Parathyroid adenoma (tissue), 2 donors: ENCODE data around the gene MSRB1.

ENCODE experiments used
- H2AFZ ChIP-seq: fragments of 300-600 bp; sonication (generic); one replicate; pipeline ENCODE4 v1.7.0; 2017; ENCODE audit warnings: antibody characterized with exemption, mild to moderate bottlenecking
- H3K27ac ChIP-seq: fragments of 300-600 bp; sonication (generic); one replicate; pipeline ENCODE4 v1.7.0; 2017
- H3K27me3 ChIP-seq: fragments of 300-600 bp; sonication (generic); one replicate; pipeline ENCODE4 v1.7.0; 2017; ENCODE audit warnings: low read length; ENCODE audit not compliant: control insufficient read depth, insufficient read depth
- H3K36me3 ChIP-seq: fragments of 300-600 bp; sonication (generic); one replicate; pipeline ENCODE4 v1.7.0; 2017; ENCODE audit warnings: low read length; ENCODE audit not compliant: control insufficient read depth, insufficient read depth
- H3K4me1 ChIP-seq: fragments of 300-600 bp; sonication (generic); one replicate; pipeline ENCODE4 v1.7.0; 2017; ENCODE audit warnings: control low read depth
- H3K4me2 ChIP-seq: fragments of 300-600 bp; sonication (generic); one replicate; pipeline ENCODE4 v1.7.0; 2017; ENCODE audit warnings: low read length
- H3K4me3 ChIP-seq: fragments of 300-600 bp; sonication (generic); one replicate; pipeline ENCODE4 v1.7.0; 2017; ENCODE audit warnings: low read depth, low read length
- H3K79me2 ChIP-seq: fragments of 300-600 bp; sonication (generic); one replicate; pipeline ENCODE4 v1.7.0; 2017; ENCODE audit warnings: control low read depth
- H3K9ac ChIP-seq: fragments of 300-600 bp; sonication (generic); one replicate; pipeline ENCODE4 v1.7.0; 2017; ENCODE audit warnings: mild to moderate bottlenecking
- H3K9me3 ChIP-seq: fragments of 300-600 bp; sonication (generic); one replicate; pipeline ENCODE4 v1.7.0; 2017; ENCODE audit warnings: low read length; ENCODE audit not compliant: control insufficient read depth
- TF ChIP-seq, protein P1 (sequence below): fragments of 300-600 bp; sonication (generic); IDR thresholded peaks from one replicate; pipeline ENCODE4 v1.7.0; 2017; ENCODE audit warnings: antibody characterized with exemption, mild to moderate bottlenecking
- donor health status: primary hyperparathyroidism.

Gene MSRB1

DNA sequence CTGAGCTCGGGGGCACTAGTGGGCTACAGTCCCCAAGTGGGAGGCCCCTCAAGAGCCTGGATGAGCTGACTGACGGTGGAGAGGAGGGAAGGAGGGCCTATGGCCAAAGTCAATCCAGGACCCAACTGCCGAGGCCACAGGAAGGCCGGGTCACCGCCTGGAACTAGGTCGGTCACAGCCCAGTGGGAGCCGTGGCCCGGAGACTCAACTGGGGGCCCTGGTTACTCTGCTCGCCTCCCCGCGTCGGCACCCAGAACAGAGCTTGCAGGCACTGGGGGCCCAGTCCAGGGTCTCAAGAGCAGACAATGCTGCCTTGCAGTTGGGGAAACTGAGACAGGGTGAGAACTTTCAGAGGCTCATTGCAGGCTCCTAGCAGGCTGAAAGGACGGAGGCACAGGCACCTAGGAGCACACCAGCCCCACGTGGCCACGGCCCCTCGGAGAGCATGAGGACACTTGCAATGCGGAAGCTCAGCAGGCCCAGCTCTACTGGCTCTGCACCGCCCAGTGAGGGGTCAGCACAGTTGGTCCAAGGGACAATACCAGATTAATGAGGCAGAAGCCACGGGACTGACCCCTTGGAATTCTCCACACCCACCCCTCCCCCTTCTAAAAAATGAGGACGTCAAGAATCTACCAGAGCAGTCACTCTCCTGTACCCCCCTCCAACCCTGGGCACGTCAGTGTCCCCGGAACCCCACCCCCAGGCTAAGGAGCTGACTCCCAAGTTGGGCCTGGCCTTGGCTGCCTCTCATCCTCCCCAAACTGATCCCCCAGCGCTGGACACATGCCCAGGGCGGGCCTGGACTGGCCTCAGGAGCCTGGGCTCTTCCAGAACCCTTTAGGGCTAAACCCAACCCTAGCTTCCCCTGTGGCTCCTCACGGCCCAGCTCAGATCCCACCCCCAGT lies 27.0 kb downstream of the MSRB1 start:
- no peaks in the 10 kb centered on the region for H3K4me1 ChIP-seq

DNA sequence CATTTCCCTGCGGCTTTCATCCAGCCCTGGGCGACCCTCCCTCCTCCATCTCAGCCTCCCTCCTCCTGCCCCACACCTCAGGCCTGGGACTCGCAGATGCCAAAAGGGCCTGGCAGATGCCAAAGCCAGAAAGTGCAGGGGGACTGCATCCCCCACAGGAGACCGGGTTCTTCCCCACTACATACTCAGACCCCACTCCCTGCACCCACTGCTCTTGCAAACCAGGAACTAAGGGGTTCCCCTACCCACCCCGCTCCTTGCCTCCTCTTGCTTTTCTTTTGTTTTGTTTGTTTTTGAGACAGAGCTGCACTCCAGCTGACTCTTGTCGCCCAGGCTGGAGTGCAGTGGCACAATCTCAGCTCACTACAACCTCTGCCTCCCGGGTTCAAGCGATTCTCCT lies 28.0 kb downstream of the MSRB1 start:
- Histone ChIP-seq H3K4me3 (no peak overlapping the region), H2AFZ (no peak overlapping the region), H3K79me2 (no peaks in the 10 kb centered on the region), H3K9me3 (no peaks in the 10 kb centered on the region), H3K4me1 (no peaks in the 10 kb centered on the region), H3K27ac (no peak overlapping the region), H3K4me2 (no peak overlapping the region), H3K9ac (no peak overlapping the region), H3K27me3 (peaks cover 12% of the 10 kb centered on the region), H3K36me3 (no peaks in the 10 kb centered on the region)
- TF ChIP-seq, protein P1, sequence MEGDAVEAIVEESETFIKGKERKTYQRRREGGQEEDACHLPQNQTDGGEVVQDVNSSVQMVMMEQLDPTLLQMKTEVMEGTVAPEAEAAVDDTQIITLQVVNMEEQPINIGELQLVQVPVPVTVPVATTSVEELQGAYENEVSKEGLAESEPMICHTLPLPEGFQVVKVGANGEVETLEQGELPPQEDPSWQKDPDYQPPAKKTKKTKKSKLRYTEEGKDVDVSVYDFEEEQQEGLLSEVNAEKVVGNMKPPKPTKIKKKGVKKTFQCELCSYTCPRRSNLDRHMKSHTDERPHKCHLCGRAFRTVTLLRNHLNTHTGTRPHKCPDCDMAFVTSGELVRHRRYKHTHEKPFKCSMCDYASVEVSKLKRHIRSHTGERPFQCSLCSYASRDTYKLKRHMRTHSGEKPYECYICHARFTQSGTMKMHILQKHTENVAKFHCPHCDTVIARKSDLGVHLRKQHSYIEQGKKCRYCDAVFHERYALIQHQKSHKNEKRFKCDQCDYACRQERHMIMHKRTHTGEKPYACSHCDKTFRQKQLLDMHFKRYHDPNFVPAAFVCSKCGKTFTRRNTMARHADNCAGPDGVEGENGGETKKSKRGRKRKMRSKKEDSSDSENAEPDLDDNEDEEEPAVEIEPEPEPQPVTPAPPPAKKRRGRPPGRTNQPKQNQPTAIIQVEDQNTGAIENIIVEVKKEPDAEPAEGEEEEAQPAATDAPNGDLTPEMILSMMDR, result no peak

More for the DNA sequence above, 27.0 kb downstream of the MSRB1 start:
- Histone ChIP-seq H3K27ac (no peak overlapping the region), H3K79me2 (no peaks in the 10 kb centered on the region), H2AFZ (no peak overlapping the region), H3K4me2 (no peak overlapping the region), H3K27me3 (peaks cover 12% of the 10 kb centered on the region), H3K36me3 (no peaks in the 10 kb centered on the region), H3K4me3 (no peak overlapping the region), H3K9me3 (no peaks in the 10 kb centered on the region), H3K9ac (no peak overlapping the region)
- TF ChIP-seq, protein P1, result no peak

DNA sequence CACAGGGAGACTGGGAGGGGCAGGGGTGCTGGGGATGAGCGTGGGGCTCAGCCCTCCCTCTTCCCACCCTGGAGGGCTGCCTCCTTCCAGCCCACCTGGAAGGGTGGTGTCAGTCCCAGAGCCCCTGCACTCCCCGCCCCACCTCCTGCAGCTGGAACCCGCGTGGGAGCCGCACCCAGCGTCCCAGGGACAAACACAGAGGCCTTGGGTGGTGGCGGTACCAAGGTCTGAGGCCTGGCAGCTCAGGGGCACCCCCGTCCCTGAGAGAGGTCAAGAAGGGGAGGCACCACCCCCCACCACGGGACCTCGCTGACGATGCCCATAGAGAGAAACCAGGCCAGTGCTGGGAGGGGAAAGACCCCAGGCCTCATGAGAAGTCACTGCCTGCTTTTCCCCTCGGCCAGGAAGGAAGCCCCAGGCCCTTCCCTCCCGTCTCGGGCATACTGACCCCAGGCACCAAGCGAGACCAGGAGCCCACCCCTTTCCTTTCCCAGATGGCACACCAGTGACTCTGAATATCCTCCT lies 28.9 kb downstream of the MSRB1 start:
- peaks cover 10% of the 10 kb centered on the region for H3K27me3 ChIP-seq
- TF ChIP-seq, protein P1, result no peak
- H3K79me2 ChIP-seq, result no peaks in the 10 kb centered on the region
- no peak overlapping the region for H3K4me2 ChIP-seq
- no peak overlapping the region for H3K9ac ChIP-seq
- no peak overlapping the region for H2AFZ ChIP-seq
- H3K9me3 ChIP-seq, result no peaks in the 10 kb centered on the region
- no peaks in the 10 kb centered on the region for H3K36me3 ChIP-seq
- no peaks in the 10 kb centered on the region for H3K4me1 ChIP-seq
- no peak overlapping the region for H3K27ac ChIP-seq
- H3K4me3 ChIP-seq, result no peak overlapping the region

DNA sequence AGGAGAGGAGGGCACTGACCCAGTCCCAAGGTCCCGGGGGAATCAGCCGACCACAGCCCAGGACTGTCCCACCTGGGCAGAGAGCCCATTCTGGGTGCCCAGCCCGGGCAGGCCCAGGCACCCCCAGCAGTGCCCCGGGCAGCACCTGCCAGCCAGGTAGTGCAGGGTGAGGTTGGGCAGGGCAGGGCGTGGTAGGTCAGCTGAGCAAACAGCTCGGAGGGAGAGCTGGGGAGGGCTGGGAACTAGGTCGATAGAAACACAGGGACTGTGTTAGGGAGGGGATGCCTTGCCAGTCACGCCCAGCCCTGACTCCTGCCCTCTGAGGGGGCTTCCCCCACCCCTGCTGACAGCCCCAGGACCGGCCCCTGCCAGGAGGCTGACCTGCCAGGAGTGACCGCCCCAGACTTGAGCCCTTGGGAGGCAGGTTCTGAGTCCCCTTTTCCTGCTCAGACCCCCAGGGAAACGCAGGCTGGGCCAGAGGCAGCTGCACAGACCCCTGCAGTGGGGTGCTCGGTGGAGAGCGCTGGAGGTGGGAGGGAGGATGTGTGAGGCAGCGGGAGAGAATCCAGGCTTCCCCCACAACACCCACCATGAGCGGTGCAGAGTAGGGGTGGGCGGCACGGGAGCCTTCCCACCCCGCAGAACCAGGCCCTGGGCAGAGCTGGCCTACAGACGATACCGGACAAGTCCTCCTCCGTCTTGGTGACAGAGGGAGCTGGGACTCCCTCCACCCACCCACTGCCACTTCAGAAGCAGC lies 29.5 kb downstream of the MSRB1 start:
- Histone ChIP-seq H3K27ac (no peak overlapping the region), H3K4me1 (no peaks in the 10 kb centered on the region), H3K9me3 (no peaks in the 10 kb centered on the region), H3K36me3 (no peaks in the 10 kb centered on the region), H3K27me3 (peaks cover 6% of the 10 kb centered on the region), H2AFZ (no peak overlapping the region), H3K79me2 (no peaks in the 10 kb centered on the region), H3K4me3 (no peak overlapping the region), H3K4me2 (no peak overlapping the region), H3K9ac (no peak overlapping the region)
- TF ChIP-seq, protein P1, result no peak
